Central memory CD8-positive, alpha-beta T cell (primary cell): ENCODE results near the gene DDX51.

Experiments
- ATAC-seq: fragments of 150-1000 bp; cut with Tn5 transposase; replicated peaks from 2 replicates; pipeline ENCODE4 v1.10.0; 2022; ENCODE audit warnings: mild to moderate bottlenecking, moderate FRiP score, moderate number of reproducible peaks; ENCODE audit not compliant: poor library complexity, severe bottlenecking; ENCODE audit errors: extremely low read depth
- DNase-seq, 2 donors: peaks; one replicate each; pipeline ENCODE4 v3.0.0; 2021; ENCODE audit warnings: low spot score in 2 of 2
- H3K27ac Mint-ChIP-seq: one replicate; pipeline ENCODE4 v1.8.0; 2022; ENCODE audit warnings: low read depth, mild to moderate bottlenecking, moderate library complexity, mixed read lengths
- H3K27me3 Mint-ChIP-seq: one replicate; pipeline ENCODE4 v1.8.0; 2022; ENCODE audit warnings: mixed read lengths
- H3K36me3 Mint-ChIP-seq: one replicate; pipeline ENCODE4 v1.8.0; 2022; ENCODE audit warnings: mild to moderate bottlenecking, moderate library complexity, mixed read lengths; ENCODE audit not compliant: insufficient read depth
- H3K4me1 Mint-ChIP-seq: one replicate; pipeline ENCODE4 v1.8.0; 2022; ENCODE audit warnings: mixed read lengths
- H3K4me3 Mint-ChIP-seq: one replicate; pipeline ENCODE4 v1.8.0; 2022; ENCODE audit warnings: mild to moderate bottlenecking, moderate library complexity, mixed read lengths
- H3K9me3 Mint-ChIP-seq: one replicate; pipeline ENCODE4 v1.8.0; 2022; ENCODE audit warnings: mixed read lengths

Gene DDX51

GRCh38 chr12:132175496-132176384, 31.6 kb upstream of the DDX51 start:
- Mint-ChIP-seq H3K9me3 (no peaks in the 10 kb centered on the region), H3K36me3 (peaks cover 2% of the 10 kb centered on the region), H3K4me3 (no peak overlapping the region), H3K27ac (no peak overlapping the region), H3K4me1 (peaks cover 16% of the 10 kb centered on the region), H3K27me3 (peaks cover 23% of the 10 kb centered on the region)
- ATAC-seq (no peak), DNase-seq (no peak)

DNA sequence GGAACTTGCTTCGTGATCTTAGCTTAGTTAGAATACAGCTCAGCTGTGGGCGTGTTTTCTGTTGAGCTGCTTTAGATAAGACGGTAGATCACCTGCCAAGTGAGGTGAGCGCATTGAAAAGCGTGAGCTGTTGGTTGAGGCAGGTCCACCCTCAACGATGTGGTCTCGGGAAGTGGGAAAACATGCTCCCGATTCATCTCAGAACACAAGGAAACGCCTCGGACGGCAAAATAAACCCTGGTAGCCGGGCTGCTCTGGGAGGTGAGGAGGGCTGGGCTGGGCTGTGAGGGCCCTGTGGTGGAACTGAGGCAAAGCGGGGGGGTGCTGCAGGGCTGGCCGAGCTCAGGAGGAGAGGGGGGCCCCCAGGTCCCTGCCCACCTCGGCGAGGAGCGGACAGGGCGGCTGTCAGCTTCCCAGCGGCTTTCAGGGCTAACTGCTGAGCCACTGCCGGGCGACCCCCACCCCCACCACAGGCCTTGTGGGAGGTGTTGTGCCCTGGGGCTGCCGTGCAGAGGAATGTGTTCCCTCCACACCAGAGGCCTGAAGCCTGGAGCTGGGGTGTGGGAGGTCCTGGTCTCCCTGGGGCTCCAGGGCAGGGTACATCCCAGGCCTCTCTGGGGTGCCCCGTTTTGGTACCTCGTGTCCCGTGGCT, 30.8 kb upstream of the DDX51 start:
- ATAC-seq (no peak), DNase-seq (no peak)
- no peak overlapping the region for H3K27ac Mint-ChIP-seq
- H3K27me3 Mint-ChIP-seq, result peaks cover 23% of the 10 kb centered on the region
- peaks cover 16% of the 10 kb centered on the region for H3K4me1 Mint-ChIP-seq
- H3K9me3 Mint-ChIP-seq, result no peaks in the 10 kb centered on the region
- H3K4me3 Mint-ChIP-seq, result no peak overlapping the region
- peaks cover 2% of the 10 kb centered on the region for H3K36me3 Mint-ChIP-seq

GRCh38 chr12:132174015-132174838, 30.1 kb upstream of the DDX51 start:
- no peak for DNase-seq
- Mint-ChIP-seq H3K9me3 (no peaks in the 10 kb centered on the region), H3K4me1 (peaks cover 14% of the 10 kb centered on the region), H3K27ac (no peak overlapping the region), H3K4me3 (no peak overlapping the region), H3K36me3 (peaks cover 2% of the 10 kb centered on the region), H3K27me3 (peaks cover 23% of the 10 kb centered on the region)
- no peak for ATAC-seq

DNA sequence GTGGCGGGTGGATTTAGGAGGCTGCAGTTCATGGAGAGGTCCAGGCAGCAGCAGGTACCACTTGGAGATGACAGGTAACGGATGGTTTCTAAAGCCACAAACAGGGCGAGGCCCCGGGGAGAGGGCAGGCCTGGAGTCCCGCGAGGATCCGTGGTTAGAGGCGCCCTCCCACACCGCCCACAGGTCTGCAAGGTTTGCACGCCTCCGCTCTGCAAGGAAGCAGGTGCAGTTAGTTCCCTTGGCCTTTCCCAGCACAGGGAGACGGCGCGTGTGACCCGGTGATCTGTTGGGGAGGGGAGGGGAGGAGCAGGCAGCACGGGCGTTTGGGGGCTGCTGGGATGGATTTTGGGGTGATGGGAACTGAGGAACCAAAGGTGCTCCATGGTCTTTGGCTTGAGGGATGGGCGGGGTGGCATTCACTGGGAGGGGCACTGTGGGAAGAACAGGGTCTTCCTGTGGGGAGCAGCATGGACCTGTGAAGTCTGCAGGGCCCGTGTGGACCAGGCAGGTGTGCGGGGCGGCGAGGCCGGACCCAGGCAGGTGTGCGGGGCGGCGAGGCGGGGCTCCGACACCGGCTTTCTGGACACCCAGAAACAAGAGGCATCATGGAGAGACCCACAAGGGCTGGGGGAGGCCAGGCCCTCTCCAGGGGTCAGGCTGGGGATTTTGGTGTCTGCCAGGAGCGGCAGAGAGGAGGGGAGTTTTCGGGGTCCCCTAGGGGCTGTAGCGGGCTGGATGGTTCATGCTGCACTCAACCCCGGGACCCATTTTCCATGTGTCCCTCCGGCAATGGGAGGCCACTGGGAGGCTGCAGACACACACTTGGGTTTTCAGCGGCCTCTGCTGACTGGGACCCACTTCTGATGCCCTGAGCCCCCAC, 29.3 kb upstream of the DDX51 start:
- Mint-ChIP-seq H3K9me3 (no peaks in the 10 kb centered on the region), H3K27me3 (peaks cover 23% of the 10 kb centered on the region), H3K27ac (no peak overlapping the region), H3K4me3 (no peak overlapping the region), H3K36me3 (peaks cover under 1% of the 10 kb centered on the region), H3K4me1 (peaks cover 8% of the 10 kb centered on the region)
- ATAC-seq, result no peak
- DNase-seq, result no peak

GRCh38 chr12:132172619-132173018, 28.5 kb upstream of the DDX51 start:
- Mint-ChIP-seq H3K4me3 (no peak overlapping the region), H3K27me3 (peaks cover 23% of the 10 kb centered on the region)

GRCh38 chr12:132171968-132172521, 27.9 kb upstream of the DDX51 start:
- peaks cover 8% of the 10 kb centered on the region for H3K4me1 Mint-ChIP-seq
- no peak overlapping the region for H3K27ac Mint-ChIP-seq
- no peak for ATAC-seq
- H3K4me3 Mint-ChIP-seq, result no peak overlapping the region
- H3K9me3 Mint-ChIP-seq, result no peaks in the 10 kb centered on the region
- DNase-seq, result no peak
- no peaks in the 10 kb centered on the region for H3K36me3 Mint-ChIP-seq
- H3K27me3 Mint-ChIP-seq, result peaks cover 22% of the 10 kb centered on the region

More at GRCh38 chr12:132172619-132173018, 28.5 kb upstream of the DDX51 start:
- H3K27ac Mint-ChIP-seq, result no peak overlapping the region
- DNase-seq, result no peak
- ATAC-seq, result no peak
- peaks cover 8% of the 10 kb centered on the region for H3K4me1 Mint-ChIP-seq
- no peaks in the 10 kb centered on the region for H3K36me3 Mint-ChIP-seq
- no peaks in the 10 kb centered on the region for H3K9me3 Mint-ChIP-seq

DNA sequence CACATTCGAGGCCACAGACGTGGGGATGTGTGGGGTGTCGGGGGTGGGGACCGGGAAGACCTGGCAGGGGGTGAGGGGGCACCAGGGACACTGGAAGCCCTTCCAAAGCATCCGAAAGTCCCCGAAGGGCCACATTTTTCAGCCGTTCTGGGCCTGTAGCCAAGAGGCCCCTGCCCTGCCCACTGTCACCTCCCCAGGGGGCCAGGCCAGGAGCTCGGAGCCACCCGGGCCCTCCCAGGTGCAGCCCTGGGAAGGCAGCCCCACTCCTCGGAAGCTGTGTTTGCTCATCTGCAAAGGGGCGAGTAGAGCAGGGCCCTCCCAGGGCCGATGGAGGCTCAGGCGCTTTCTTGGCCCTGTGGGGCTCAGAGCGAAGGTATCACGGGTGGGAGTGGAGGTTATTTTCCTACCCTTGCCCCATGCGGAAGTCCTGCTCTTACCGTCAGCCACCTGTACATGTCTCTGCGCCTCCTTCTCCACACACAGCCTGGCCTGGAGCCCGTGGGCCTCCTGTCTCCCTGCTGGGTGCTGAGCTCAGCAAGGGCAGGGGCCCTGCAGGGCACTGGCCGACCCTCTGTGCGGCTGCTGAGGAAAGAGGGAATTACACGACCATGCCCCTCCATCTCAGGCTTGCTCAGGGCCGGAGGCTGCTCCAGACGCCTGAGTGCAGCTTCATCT, 27.3 kb upstream of the DDX51 start:
- no peak overlapping the region for H3K27ac Mint-ChIP-seq
- DNase-seq, result no peak
- H3K4me3 Mint-ChIP-seq, result no peak overlapping the region
- H3K9me3 Mint-ChIP-seq, result no peaks in the 10 kb centered on the region
- no peak for ATAC-seq
- H3K4me1 Mint-ChIP-seq, result peaks cover 8% of the 10 kb centered on the region
- H3K27me3 Mint-ChIP-seq, result peaks cover 16% of the 10 kb centered on the region
- no peaks in the 10 kb centered on the region for H3K36me3 Mint-ChIP-seq

- Mint-ChIP-seq H3K36me3 (no peaks in the 10 kb centered on the region), H3K27ac (no peak overlapping the region), H3K4me3 (no peak overlapping the region), H3K4me1 (peaks cover 8% of the 10 kb centered on the region), H3K27me3 (peaks cover 13% of the 10 kb centered on the region), H3K9me3 (no peaks in the 10 kb centered on the region)
- DNase-seq (no peak), ATAC-seq (no peak)
Measured at GRCh38 chr12:132170637-132171292, 26.6 kb upstream of the DDX51 start.

GRCh38 chr12:132170094-132170636, 26.0 kb upstream of the DDX51 start:
- Mint-ChIP-seq H3K27me3 (peaks cover 13% of the 10 kb centered on the region), H3K27ac (no peak overlapping the region)

GRCh38 chr12:132169376-132169775, 25.3 kb upstream of the DDX51 start:
- H3K27ac Mint-ChIP-seq, result no peak overlapping the region
- H3K4me1 Mint-ChIP-seq, result peaks cover 10% of the 10 kb centered on the region
- H3K27me3 Mint-ChIP-seq, result peaks cover 13% of the 10 kb centered on the region
- H3K36me3 Mint-ChIP-seq, result no peaks in the 10 kb centered on the region
- H3K4me3 Mint-ChIP-seq, result no peak overlapping the region
- H3K9me3 Mint-ChIP-seq, result no peaks in the 10 kb centered on the region
- ATAC-seq (no peak), DNase-seq (no peak)

More at GRCh38 chr12:132170094-132170636, 26.0 kb upstream of the DDX51 start:
- ATAC-seq, result no peak
- peaks cover 8% of the 10 kb centered on the region for H3K4me1 Mint-ChIP-seq
- no peak overlapping the region for H3K4me3 Mint-ChIP-seq
- H3K9me3 Mint-ChIP-seq, result no peaks in the 10 kb centered on the region
- no peak for DNase-seq
- H3K36me3 Mint-ChIP-seq, result no peaks in the 10 kb centered on the region
